ENCODE measurements around the gene SPON1. TPM values are rescaled to one million over a fixed set of nuclear protein-coding genes. Genes with fewer than 3 reads are reported as not detected.

The SPON1 gene
- total and polyA plus RNA-seq, 2 of the 8 experiments (the other 6 are each of a cell fraction or from before 2014, with no cell fraction given): 1.5 to 5.4 TPM

- Histone ChIP-seq H3K14ac (ENCODE audit: insufficient read length) (no peak overlapping the region), H3K27me3 (replicated peaks in 1 of 4; ENCODE audit: control insufficient read depth in 3 of 4, extremely low read depth in 1 of 4, insufficient read depth in 3 of 4, low read length in 3 of 4) (no peaks in the 10 kb centered on the region), H3K23me2 (ENCODE audit: low read depth, low read length) (peaks cover 3% of the 10 kb centered on the region; the same call in 1 of the 2 replicates), H2BK20ac (ENCODE audit: low read length) (no peak overlapping the region), H2AK5ac (ENCODE audit: low read depth, low read length) (no peak overlapping the region), H3K9ac (replicated peaks in 1 of 4; ENCODE audit: extremely low read depth in 1 of 4, low read depth in 3 of 4, low read length in 3 of 4) (no peak overlapping the region), H3K4me1 (replicated peaks in 1 of 4; ENCODE audit: control insufficient read depth in 3 of 4, insufficient read depth in 4 of 4, low read length in 3 of 4) (no peaks in the 10 kb centered on the region; a peak in 1 of 7 replicates), H4K5ac (ENCODE audit: insufficient read length, low read depth, low read length) (no peak overlapping the region), H4K91ac (replicated peaks; ENCODE audit: insufficient read length, low read length) (no peak overlapping the region), H3K9me3 (ENCODE audit: insufficient read depth in 2 of 2, low read depth in 1 of 2, low read length in 1 of 2) (peaks cover 6% of the 10 kb centered on the region in 2 experiments; a peak in 1 of 4 replicates), H3K79me1 (ENCODE audit: low read depth, low read length) (no peaks in the 10 kb centered on the region), H3K27ac (ENCODE audit: low read depth, low read length) (no peak overlapping the region), H3K23ac (ENCODE audit: insufficient read length) (no peak overlapping the region), H2AFZ (ENCODE audit: low read length) (no peak overlapping the region), H3K79me2 (ENCODE audit: control insufficient read depth in 1 of 2, insufficient read depth in 2 of 2, low read length in 2 of 2) (no peaks in the 10 kb centered on the region), H4K8ac (ENCODE audit: extremely low read depth, insufficient read depth, low read length) (no peak overlapping the region), H3K18ac (ENCODE audit: extremely low read depth, low read length) (no peak overlapping the region), H3K56ac (replicated peaks; ENCODE audit: insufficient read length, low read depth, low read length) (no peak overlapping the region), H2BK15ac (ENCODE audit: low read length) (no peak overlapping the region), H3K36me3 (ENCODE audit: control insufficient read depth in 2 of 4, insufficient read depth in 4 of 4, low read length in 3 of 4) (no peaks in the 10 kb centered on the region), H2BK12ac (ENCODE audit: low read depth, low read length) (no peak overlapping the region), H3K4me3 (ENCODE audit: extremely low read depth in 1 of 4, insufficient read depth in 2 of 4, low read depth in 3 of 4, low read length in 4 of 4) (no peak overlapping the region), H3K4me2 (ENCODE audit: insufficient read depth in 1 of 2, low read depth in 2 of 2, low read length in 2 of 2) (no peak overlapping the region), H2BK5ac (ENCODE audit: low read depth, low read length) (no peak overlapping the region), H2BK120ac (replicated peaks; ENCODE audit: low read depth, low read length) (no peak overlapping the region), H3K4ac (replicated peaks; ENCODE audit: insufficient read length, low read depth, low read length) (no peak overlapping the region), H4K20me1 (replicated peaks in 1 of 2; ENCODE audit: control insufficient read depth in 1 of 2, insufficient read depth in 2 of 2, low read length in 2 of 2) (no peaks in the 10 kb centered on the region)
- 83% methylated on average over 4 of the region's 4 CpGs; no CpG with 5 or more reads in 1 of the 2 experiments for WGBS, 2 experiments (ENCODE audit: extremely low coverage in 1 of 2, insufficient coverage in 1 of 2, insufficient read length in 1 of 2, insufficient replicate concordance in 2 of 2, low coverage in 1 of 2, low lambda C conversion rate in 2 of 2, missing lambda C conversion rate in 1 of 2)
- ChIA-PET POLR2A (ENCODE audit: partially characterized antibody) (no interaction called here), CTCF (ENCODE audit: partially characterized antibody) (interaction anchor here (0.8 to 2.0 kb wide), 10 partner anchors 8 to 355 kb away, joined by 3 to 10 read pairs (median 4); no protein-coding TSS in a partner anchor)
- FAIRE-seq: no peak
- TF ChIP-seq RAD21 (IDR thresholded peaks at IDR 0.05 in 1 of 2, conservative IDR thresholded peaks at IDR 0.05 in 1 of 2; ENCODE audit: low read depth in 2 of 2, low read length in 2 of 2) (peak; percentile 29 to 50), SIN3A (conservative IDR thresholded peaks at IDR 0.05 in 1 of 2, IDR thresholded peaks at IDR 0.05 in 1 of 2; ENCODE audit: low read depth in 1 of 2, low read length in 2 of 2) (no peak), SP2 (IDR thresholded peaks at IDR 0.05; ENCODE audit: low read length) (no peak), CHD2 (IDR thresholded peaks at IDR 0.05; ENCODE audit: low read length) (no peak)
- TF ChIP-seq, protein P1, sequence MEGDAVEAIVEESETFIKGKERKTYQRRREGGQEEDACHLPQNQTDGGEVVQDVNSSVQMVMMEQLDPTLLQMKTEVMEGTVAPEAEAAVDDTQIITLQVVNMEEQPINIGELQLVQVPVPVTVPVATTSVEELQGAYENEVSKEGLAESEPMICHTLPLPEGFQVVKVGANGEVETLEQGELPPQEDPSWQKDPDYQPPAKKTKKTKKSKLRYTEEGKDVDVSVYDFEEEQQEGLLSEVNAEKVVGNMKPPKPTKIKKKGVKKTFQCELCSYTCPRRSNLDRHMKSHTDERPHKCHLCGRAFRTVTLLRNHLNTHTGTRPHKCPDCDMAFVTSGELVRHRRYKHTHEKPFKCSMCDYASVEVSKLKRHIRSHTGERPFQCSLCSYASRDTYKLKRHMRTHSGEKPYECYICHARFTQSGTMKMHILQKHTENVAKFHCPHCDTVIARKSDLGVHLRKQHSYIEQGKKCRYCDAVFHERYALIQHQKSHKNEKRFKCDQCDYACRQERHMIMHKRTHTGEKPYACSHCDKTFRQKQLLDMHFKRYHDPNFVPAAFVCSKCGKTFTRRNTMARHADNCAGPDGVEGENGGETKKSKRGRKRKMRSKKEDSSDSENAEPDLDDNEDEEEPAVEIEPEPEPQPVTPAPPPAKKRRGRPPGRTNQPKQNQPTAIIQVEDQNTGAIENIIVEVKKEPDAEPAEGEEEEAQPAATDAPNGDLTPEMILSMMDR (IDR thresholded peaks at IDR 0.05; ENCODE audit: control extremely low read depth in 1 of 3, insufficient read depth in 1 of 3, low read depth in 1 of 3, low read length in 3 of 3): peak in 2 of 3 experiments; percentile 27 to 29; a peak in 2 of 4 replicates
- DNase-seq (ENCODE audit: low read depth in 1 of 2, low spot score in 2 of 2): no peak
These were observed 165.2 kb downstream of the SPON1 start for GRCh38 chr11:14127679-14128078.
